Vagina (tissue), 2 donors: ENCODE results near the gene ZNF136. TPM values are rescaled to one million over a fixed set of nuclear protein-coding genes. Genes with fewer than 3 reads are reported as not detected.

ENCODE experiments used
- DNase-seq, 2 donors: peaks; one replicate each; pipeline ENCODE4 v3.0.0-alpha.2; 2017; ENCODE audit errors: extremely low spot score in 2 of 2
- H3K27ac ChIP-seq: fragments of 200-600 bp; sonication (generic); one replicate; pipeline ENCODE4 v1.5.1; 2019
- H3K27me3 ChIP-seq: fragments of 200-600 bp; sonication (generic); one replicate; pipeline ENCODE4 v1.5.1; 2019
- H3K36me3 ChIP-seq, 2 donors: fragments of 200-600 bp; sonication (generic); one replicate each; pipeline ENCODE4 v1.5.1; 2017 to 2019
- H3K4me1 ChIP-seq: fragments of 200-600 bp; sonication (generic); one replicate; pipeline ENCODE4 v1.5.1; 2019
- H3K4me3 ChIP-seq, 2 donors: fragments of 200-600 bp; sonication (generic); 1 replicate in 1 of 2; 2 replicates in 1 of 2; pipeline ENCODE4 v1.5.1; 2016 to 2019
- H3K9me3 ChIP-seq: fragments of 200-600 bp; sonication (generic); one replicate; pipeline ENCODE4 v1.5.1; 2019
- POLR2A ChIP-seq, 2 donors: fragments of 450-650 bp; IDR thresholded peaks; one replicate each; pipeline ENCODE4 v1.6.1; 2017; ENCODE audit warnings: antibody characterized with exemption in 2 of 2, mild to moderate bottlenecking in 2 of 2, moderate library complexity in 2 of 2
- POLR2AphosphoS5 ChIP-seq, 2 donors: sonication (generic); formaldehyde crosslinking; IDR thresholded peaks; one replicate each; pipeline ENCODE4 v1.9.0; 2017; ENCODE audit warnings: antibody characterized with exemption in 2 of 2, mild to moderate bottlenecking in 2 of 2, low read depth in 1 of 2; ENCODE audit not compliant: insufficient read depth in 1 of 2
- intact Hi-C: fragments of 100-400 bp; cut with DNase I; formaldehyde crosslinking; loops from one replicate; pipeline ENCODE4 v1.15.1; 2023
- total RNA-seq: library from RNA; depleted of rRNA; stranded (reverse); fragments of >200 nt; gene quantifications from one replicate; pipeline ENCODE4 v1.2.3, GENCODE V29; 2016
- TF ChIP-seq, protein P1 (sequence below), 3 experiments: fragments of 450-650 bp in 2 of 3; fragments of 200-600 bp in 1 of 3; sonication (generic) in 1 of 3; IDR thresholded peaks; one replicate each; pipeline ENCODE4 v1.5.1; 2017 to 2019; ENCODE audit warnings: antibody characterized with exemption in 3 of 3, mild to moderate bottlenecking in 2 of 3, moderate library complexity in 2 of 3

The ZNF136 gene
- total RNA-seq, 1 donor from 2014 or later, result 8.1 TPM

DNA sequence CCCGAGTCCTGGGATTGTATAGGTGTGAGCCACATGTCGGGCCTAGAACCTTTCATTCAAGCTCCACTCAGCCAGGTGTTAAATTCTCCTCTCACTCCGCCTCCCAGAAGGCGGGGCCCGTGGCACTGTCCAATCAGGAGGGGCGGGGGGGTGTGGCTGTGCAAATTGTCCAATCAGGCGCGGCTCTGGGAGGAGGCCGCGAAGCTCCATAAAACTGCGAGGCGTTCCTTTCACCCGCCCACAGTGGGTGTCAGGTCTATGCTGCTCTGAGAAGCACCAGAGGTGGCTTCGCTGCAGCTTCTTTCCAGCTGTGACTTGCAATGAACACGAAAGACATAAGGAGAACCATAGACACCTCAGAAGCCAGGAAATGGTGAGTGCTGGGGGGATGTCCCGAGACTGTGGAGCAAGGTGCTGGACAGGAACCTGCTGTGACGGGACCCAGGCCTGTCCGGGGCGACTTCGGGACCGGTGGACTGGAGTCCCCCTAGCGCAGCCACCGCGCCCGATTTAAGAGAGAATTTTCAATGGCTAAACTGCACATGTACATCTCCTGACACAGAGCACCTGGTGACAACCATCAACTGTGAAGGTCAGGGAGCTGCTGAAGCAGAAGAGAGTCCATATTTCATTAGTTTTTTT lies 3.0 kb upstream of the ZNF136 start:
- H3K9me3 ChIP-seq, result no peaks in the 10 kb centered on the region
- intact Hi-C loops, result loop anchor here (5.0 kb wide), 1 partner anchor 337 kb away; no protein-coding TSS in a partner anchor
- no peak for DNase-seq

DNA sequence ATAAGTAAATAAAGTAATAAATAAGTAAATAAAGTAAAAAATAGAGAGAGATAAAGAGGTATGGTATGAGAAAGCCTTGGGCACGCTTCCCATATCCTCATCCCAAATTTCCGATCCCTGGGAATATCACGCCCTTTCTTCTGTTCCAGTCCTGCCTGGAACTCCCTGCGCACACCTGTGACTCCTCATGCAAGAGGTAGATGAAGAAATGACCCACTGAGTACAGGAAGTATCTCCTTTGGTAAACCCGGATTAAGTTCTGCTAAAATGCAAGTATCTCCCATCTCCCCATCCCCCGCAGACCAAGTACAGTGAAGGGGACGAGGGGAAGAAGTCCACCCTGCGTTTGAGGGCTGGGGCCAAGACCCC lies 399 bp upstream of the ZNF136 start:
- H3K9me3 ChIP-seq, result no peaks in the 10 kb centered on the region
- H3K4me3 ChIP-seq, result peak overlapping the region; percentile 80 to 97
- intact Hi-C loops, result no loop called here
- no peak for TF ChIP-seq POLR2AphosphoS5 (IDR thresholded peaks at IDR 0.05; ENCODE audit: insufficient read depth in 1 of 2, low read depth in 1 of 2)
- TF ChIP-seq, protein P1, sequence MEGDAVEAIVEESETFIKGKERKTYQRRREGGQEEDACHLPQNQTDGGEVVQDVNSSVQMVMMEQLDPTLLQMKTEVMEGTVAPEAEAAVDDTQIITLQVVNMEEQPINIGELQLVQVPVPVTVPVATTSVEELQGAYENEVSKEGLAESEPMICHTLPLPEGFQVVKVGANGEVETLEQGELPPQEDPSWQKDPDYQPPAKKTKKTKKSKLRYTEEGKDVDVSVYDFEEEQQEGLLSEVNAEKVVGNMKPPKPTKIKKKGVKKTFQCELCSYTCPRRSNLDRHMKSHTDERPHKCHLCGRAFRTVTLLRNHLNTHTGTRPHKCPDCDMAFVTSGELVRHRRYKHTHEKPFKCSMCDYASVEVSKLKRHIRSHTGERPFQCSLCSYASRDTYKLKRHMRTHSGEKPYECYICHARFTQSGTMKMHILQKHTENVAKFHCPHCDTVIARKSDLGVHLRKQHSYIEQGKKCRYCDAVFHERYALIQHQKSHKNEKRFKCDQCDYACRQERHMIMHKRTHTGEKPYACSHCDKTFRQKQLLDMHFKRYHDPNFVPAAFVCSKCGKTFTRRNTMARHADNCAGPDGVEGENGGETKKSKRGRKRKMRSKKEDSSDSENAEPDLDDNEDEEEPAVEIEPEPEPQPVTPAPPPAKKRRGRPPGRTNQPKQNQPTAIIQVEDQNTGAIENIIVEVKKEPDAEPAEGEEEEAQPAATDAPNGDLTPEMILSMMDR (IDR thresholded peaks at IDR 0.05), result no peak
- no peak for TF ChIP-seq POLR2A (IDR thresholded peaks at IDR 0.05)
- H3K27ac ChIP-seq, result peak overlapping the region; percentile 91
- no peaks in the 10 kb centered on the region for H3K27me3 ChIP-seq
- no peaks in the 10 kb centered on the region for H3K36me3 ChIP-seq
- H3K4me1 ChIP-seq, result peaks cover 31% of the 10 kb centered on the region
- no peak for DNase-seq

More for the DNA sequence above, 3.0 kb upstream of the ZNF136 start:
- Histone ChIP-seq H3K36me3 (no peaks in the 10 kb centered on the region), H3K4me1 (peaks cover 36% of the 10 kb centered on the region), H3K27me3 (no peaks in the 10 kb centered on the region), H3K4me3 (no peak overlapping the region), H3K27ac (no peak overlapping the region)
- no peak for TF ChIP-seq POLR2A (IDR thresholded peaks at IDR 0.05)
- TF ChIP-seq POLR2AphosphoS5 (IDR thresholded peaks at IDR 0.05; ENCODE audit: insufficient read depth in 1 of 2, low read depth in 1 of 2), result no peak
- TF ChIP-seq, protein P1 (IDR thresholded peaks at IDR 0.05), result no peak

DNA sequence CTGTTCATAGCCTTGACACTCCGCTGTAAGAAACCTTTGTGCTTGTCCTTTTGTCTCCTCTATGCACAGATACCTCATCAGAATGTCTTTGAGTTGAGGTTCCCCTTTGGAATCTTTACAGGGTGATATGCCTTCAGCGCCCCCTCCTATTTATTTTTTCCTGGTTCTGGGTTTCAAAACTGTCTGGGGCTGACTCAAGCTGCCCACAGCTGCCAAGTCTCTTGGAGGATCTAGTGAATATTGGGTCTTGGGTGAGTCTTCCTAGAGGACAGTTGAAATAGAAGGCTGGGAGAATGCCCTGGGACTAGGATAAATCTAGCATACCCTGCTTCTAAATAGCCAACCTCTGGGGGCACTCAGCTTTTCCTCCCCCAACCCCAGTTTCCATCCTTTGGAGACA lies 930 bp downstream of the ZNF136 start:
- Histone ChIP-seq H3K4me3 (peak overlapping the region; percentile 80 to 97), H3K27me3 (no peaks in the 10 kb centered on the region), H3K27ac (peak overlapping the region; percentile 91), H3K36me3 (peaks cover 0 to under 1% of the 10 kb centered on the region in 2 donors), H3K4me1 (peaks cover 30% of the 10 kb centered on the region), H3K9me3 (no peaks in the 10 kb centered on the region)
- intact Hi-C loops, result no loop called here
- no peak for DNase-seq
- TF ChIP-seq, protein P1 (IDR thresholded peaks at IDR 0.05), result no peak

DNA sequence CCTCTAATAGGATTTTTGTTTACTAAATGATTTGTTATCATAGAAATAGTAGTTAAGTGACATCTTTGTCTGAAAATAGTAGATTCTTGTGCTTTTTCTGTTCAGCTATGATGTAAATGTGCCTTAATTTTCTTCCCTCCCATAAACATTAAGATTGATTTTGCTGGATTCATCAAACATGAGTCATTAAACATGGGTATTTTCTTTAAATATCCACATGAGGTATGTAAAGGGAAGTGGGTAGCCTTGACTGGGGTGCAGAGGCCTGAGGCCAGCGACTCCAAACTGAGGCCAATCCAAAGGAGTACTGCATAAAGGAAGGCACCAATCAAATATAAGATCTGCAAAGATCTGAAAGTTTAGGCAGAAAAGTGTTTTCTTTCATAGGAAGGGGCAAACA lies 3.7 kb downstream of the ZNF136 start:
- Histone ChIP-seq H3K9me3 (no peaks in the 10 kb centered on the region), H3K27ac (no peak overlapping the region), H3K4me1 (peaks cover 30% of the 10 kb centered on the region), H3K27me3 (no peaks in the 10 kb centered on the region), H3K4me3 (no peak overlapping the region), H3K36me3 (peaks cover 0 to 21% of the 10 kb centered on the region in 2 donors)
- intact Hi-C loops, result no loop called here
- no peak for DNase-seq
- no peak for TF ChIP-seq POLR2AphosphoS5 (IDR thresholded peaks at IDR 0.05; ENCODE audit: insufficient read depth in 1 of 2, low read depth in 1 of 2)
- no peak for TF ChIP-seq POLR2A (IDR thresholded peaks at IDR 0.05)
- TF ChIP-seq, protein P1 (IDR thresholded peaks at IDR 0.05), result no peak

DNA sequence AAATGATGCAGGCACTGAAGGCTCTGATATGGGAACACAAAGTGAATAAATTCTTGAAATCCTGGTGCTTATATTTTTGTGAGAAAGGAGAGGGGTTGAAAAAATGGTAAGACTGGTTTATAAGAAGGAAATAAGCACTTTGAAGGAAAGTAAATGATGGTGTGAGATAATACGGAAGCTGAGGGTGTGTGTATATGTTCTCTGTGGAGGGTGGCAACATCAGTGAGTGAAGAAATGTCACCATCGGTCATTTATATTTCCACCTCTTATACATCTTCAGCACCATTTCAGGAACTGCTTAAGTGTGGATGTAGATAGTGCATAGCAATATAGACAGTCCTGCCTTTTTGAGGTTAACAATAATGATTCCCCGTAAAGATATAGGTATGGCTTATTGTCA lies 17.5 kb downstream of the ZNF136 start:
- no peak overlapping the region for H3K27ac ChIP-seq
- DNase-seq, result no peak
- intact Hi-C loops, result no loop called here
- H3K27me3 ChIP-seq, result no peaks in the 10 kb centered on the region
- H3K4me1 ChIP-seq, result no peaks in the 10 kb centered on the region
- no peak overlapping the region for H3K4me3 ChIP-seq
- TF ChIP-seq, protein P1 (IDR thresholded peaks at IDR 0.05), result no peak
- TF ChIP-seq POLR2AphosphoS5 (IDR thresholded peaks at IDR 0.05; ENCODE audit: insufficient read depth in 1 of 2, low read depth in 1 of 2), result no peak
- TF ChIP-seq POLR2A (IDR thresholded peaks at IDR 0.05), result no peak
- H3K9me3 ChIP-seq, result peaks cover 15% of the 10 kb centered on the region
- peaks cover 0 to 18% of the 10 kb centered on the region in 2 donors for H3K36me3 ChIP-seq
